IMR-90 (cell line): ENCODE data around the gene LY6G6F. TPM values are rescaled to one million over a fixed set of nuclear protein-coding genes. Genes with fewer than 3 reads are reported as not detected.

ENCODE experiments used
- ATAC-seq: fragments of 200-7000 bp; cut with Tn5 transposase; 2 replicates; pipeline ENCODE4 v1.9.1; 2020; ENCODE audit warnings: low read depth, mild to moderate bottlenecking, moderate library complexity
- BruUV-seq: library from RNA; stranded (reverse); fragments of 400-500 nt; replicated peaks from 2 replicates; lab custom pipeline; 2021; lab: Mats Ljungman, UMichigan
- CTCF ChIA-PET: fragments of 300-600 bp; formaldehyde crosslinking; extraction: SDS; loops from one replicate; lab custom pipeline; 2021; ENCODE audit warnings: antibody characterized with exemption; lab: Yijun Ruan, JAX
- POLR2A ChIA-PET: fragments of 300-600 bp; sonication (Branson Sonifier 250); formaldehyde crosslinking; loops from one replicate; lab custom pipeline; 2022; ENCODE audit warnings: antibody characterized with exemption; ENCODE audit not compliant: unreplicated experiment; lab: Charles Lee
- DNase-seq: peaks from one replicate; pipeline ENCODE4 v3.0.0; 2013
- H2AFZ ChIP-seq: replicated peaks from 2 replicates; pipeline ENCODE3; 2013; ENCODE audit warnings: low read length, mild to moderate bottlenecking; ENCODE audit not compliant: poor library complexity
- H2AK5ac ChIP-seq: 2 replicates; pipeline ENCODE4 v1.6.1; 2013; ENCODE audit warnings: low read depth, low read length, inconsistent platforms
- H2AK9ac ChIP-seq: replicated peaks from 2 replicates; pipeline ENCODE3; 2013; ENCODE audit warnings: mild to moderate bottlenecking, low read depth, low read length, moderate library complexity; ENCODE audit not compliant: poor library complexity
- H2BK120ac ChIP-seq: 2 replicates; pipeline ENCODE4 v1.6.1; 2013; ENCODE audit warnings: low read depth, low read length, inconsistent platforms
- H2BK15ac ChIP-seq: 3 replicates; pipeline ENCODE4 v1.6.1; 2013; ENCODE audit warnings: low read depth, low read length, inconsistent platforms
- H2BK20ac ChIP-seq: 2 replicates; pipeline ENCODE4 v1.6.1; 2013; ENCODE audit warnings: low read depth, mild to moderate bottlenecking, inconsistent platforms, low read length, moderate library complexity
- H2BK5ac ChIP-seq: 2 replicates; pipeline ENCODE4 v1.6.1; 2013; ENCODE audit warnings: mild to moderate bottlenecking, low read depth, low read length, inconsistent platforms; ENCODE audit not compliant: poor library complexity, severe bottlenecking
- H3K14ac ChIP-seq: replicated peaks from 2 replicates; pipeline ENCODE4 v1.6.1; 2013; ENCODE audit warnings: low read depth, low read length, inconsistent platforms
- H3K18ac ChIP-seq: 2 replicates; pipeline ENCODE4 v1.6.1; 2013; ENCODE audit warnings: low read depth, low read length, control low read depth
- H3K23ac ChIP-seq: 2 replicates; pipeline ENCODE4 v1.6.1; 2013; ENCODE audit warnings: low read depth, low read length, inconsistent platforms
- H3K27ac ChIP-seq: 2 replicates; pipeline ENCODE4 v1.5.1; 2013; ENCODE audit warnings: mild to moderate bottlenecking, control low read depth, low read length; ENCODE audit not compliant: insufficient read depth
- H3K27me3 ChIP-seq: 2 replicates; pipeline ENCODE4 v1.6.1; 2013; ENCODE audit warnings: low read length; ENCODE audit not compliant: control insufficient read depth, insufficient read depth
- H3K36me3 ChIP-seq: 2 replicates; pipeline ENCODE4 v1.6.1; 2013; ENCODE audit warnings: low read length, mixed read lengths; ENCODE audit not compliant: control insufficient read depth, insufficient read depth
- H3K4ac ChIP-seq: 2 replicates; pipeline ENCODE4 v1.6.1; 2013; ENCODE audit warnings: low read depth, low read length, inconsistent platforms
- H3K4me1 ChIP-seq: 2 replicates; pipeline ENCODE4 v1.6.1; 2013; ENCODE audit warnings: low read length, mixed read lengths; ENCODE audit not compliant: control insufficient read depth, insufficient read depth
- H3K4me2 ChIP-seq: 2 replicates; pipeline ENCODE4 v1.6.1; 2013; ENCODE audit warnings: low read depth, mild to moderate bottlenecking, control low read depth, low read length, moderate library complexity
- H3K4me3 ChIP-seq: 2 replicates; pipeline ENCODE4 v1.5.1; 2013; ENCODE audit warnings: low read depth, mild to moderate bottlenecking, control low read depth, low read length, moderate library complexity; ENCODE audit not compliant: insufficient read depth
- H3K56ac ChIP-seq: 2 replicates; pipeline ENCODE4 v1.6.1; 2013; ENCODE audit warnings: low read length, inconsistent platforms; ENCODE audit not compliant: insufficient read depth; ENCODE audit errors: extremely low read depth
- H3K79me1 ChIP-seq, 2 experiments: 2 replicates each; pipeline ENCODE4 v1.6.1; 2013; ENCODE audit warnings: low read length in 2 of 2, inconsistent platforms in 1 of 2, low read depth in 1 of 2
- H3K9ac ChIP-seq: 2 replicates; pipeline ENCODE4 v1.6.1; 2013; ENCODE audit warnings: low read depth, low read length, control low read depth
- H3K9me1 ChIP-seq: 2 replicates; pipeline ENCODE4 v1.6.1; 2013; ENCODE audit warnings: low read length, inconsistent platforms; ENCODE audit not compliant: insufficient read depth
- H3K9me3 ChIP-seq: 2 replicates; pipeline ENCODE4 v1.6.1; 2013; ENCODE audit warnings: low read length; ENCODE audit not compliant: control insufficient read depth, insufficient read depth
- H4K20me1 ChIP-seq: 2 replicates; pipeline ENCODE4 v1.6.1; 2013; ENCODE audit warnings: low read length, inconsistent platforms; ENCODE audit not compliant: insufficient read depth
- H4K5ac ChIP-seq: 2 replicates; pipeline ENCODE4 v1.6.1; 2013; ENCODE audit warnings: mild to moderate bottlenecking, low read depth, low read length, control low read depth
- H4K8ac ChIP-seq, 2 experiments: 2 replicates each; pipeline ENCODE4 v1.6.1; 2013; ENCODE audit warnings: low read depth in 2 of 2, low read length in 2 of 2, control low read depth in 1 of 2, inconsistent platforms in 1 of 2
- H4K91ac ChIP-seq: 2 replicates; pipeline ENCODE4 v1.6.1; 2013; ENCODE audit warnings: low read depth, low read length, inconsistent platforms; ENCODE audit not compliant: insufficient read depth
- BHLHE40 ChIP-seq: fragments of 150-350 bp; IDR thresholded peaks from 2 replicates; pipeline ENCODE4 v1.6.1; 2016; ENCODE audit warnings: mild to moderate bottlenecking, low read depth, low read length
- CEBPB ChIP-seq: IDR thresholded peaks from 2 replicates; pipeline ENCODE4 v1.6.1; 2012; ENCODE audit warnings: low read depth, low read length, improper control_type of control experiment
- CHD1 ChIP-seq: IDR thresholded peaks from 2 replicates; pipeline ENCODE4 v1.6.1; 2012; ENCODE audit warnings: low read depth, low read length, improper control_type of control experiment
- FOS ChIP-seq: fragments of 150-350 bp; IDR thresholded peaks from 2 replicates; pipeline ENCODE4 v1.6.1; 2016; ENCODE audit warnings: low read depth, low read length
- MAFK ChIP-seq: IDR thresholded peaks from 2 replicates; pipeline ENCODE4 v1.6.1; 2012; ENCODE audit warnings: low read depth, low read length, improper control_type of control experiment
- MAZ ChIP-seq: IDR thresholded peaks from 2 replicates; pipeline ENCODE4 v1.6.1; 2012; ENCODE audit warnings: low read depth, mild to moderate bottlenecking, low read length, improper control_type of control experiment, moderate library complexity, borderline replicate concordance
- MXI1 ChIP-seq: IDR thresholded peaks from 2 replicates; pipeline ENCODE4 v1.6.1; 2012; ENCODE audit warnings: low read depth, mild to moderate bottlenecking, low read length, moderate library complexity, borderline replicate concordance
- NFE2L2 ChIP-seq: fragments of 150-350 bp; IDR thresholded peaks from 2 replicates; pipeline ENCODE4 v1.6.1; 2016; ENCODE audit warnings: low read depth, mild to moderate bottlenecking, low read length
- POLR2A ChIP-seq: IDR thresholded peaks from 2 replicates; pipeline ENCODE4 v1.6.1; 2012; ENCODE audit warnings: mild to moderate bottlenecking, low read depth, low read length
- RAD21 ChIP-seq: IDR thresholded peaks from 2 replicates; pipeline ENCODE4 v1.6.1; 2012; ENCODE audit warnings: low read length, improper control_type of control experiment
- RCOR1 ChIP-seq: IDR thresholded peaks from 2 replicates; pipeline ENCODE4 v1.6.1; 2012; ENCODE audit warnings: mild to moderate bottlenecking, low read length, improper control_type of control experiment; ENCODE audit not compliant: insufficient replicate concordance
- RFX5 ChIP-seq: IDR thresholded peaks from 2 replicates; pipeline ENCODE4 v1.8.0; 2012; ENCODE audit warnings: low read depth, mild to moderate bottlenecking, low read length, moderate library complexity
- SMC3 ChIP-seq: fragments of 150-350 bp; IDR thresholded peaks from 2 replicates; pipeline ENCODE4 v1.6.1; 2016; ENCODE audit warnings: low read depth, mild to moderate bottlenecking, antibody characterized with exemption, low read length, moderate library complexity
- WGBS, 2 experiments: methylation state at CpG; one replicate each; pipeline versions ENCODE4 v1.1.5 to v1.1.7; 2013; ENCODE audit warnings: missing lambda C conversion rate in 2 of 2; ENCODE audit not compliant: insufficient read length in 1 of 2; ENCODE audit errors: extremely low coverage in 2 of 2; 5-methylcytosine and 5-hydroxymethylcytosine counted together
- dilution Hi-C: fragments of 300-500 bp; cut with HindIII; formaldehyde crosslinking; loops from one replicate; pipeline ENCODE4 v1.14.3; 2018; ENCODE audit warnings: low sequenced_read_pairs; ENCODE audit not compliant: unreplicated experiment
- in situ Hi-C: fragments of 300-500 bp; cut with MboI; formaldehyde crosslinking; loops from 3 replicates; pipeline ENCODE4 v1.14.3; 2019; ENCODE audit warnings: low sequenced_read_pairs, inconsistent platforms, mixed read lengths
- intact Hi-C: fragments of 100-400 bp; cut with micrococcal nuclease; formaldehyde crosslinking; loops from 2 replicates; pipeline ENCODE4 v1.10.0; 2022
- polyA plus RNA-seq, 3 experiments: library from polyadenylated mRNA; depleted of rRNA; stranded (reverse); fragments of >200 nt; gene quantifications; 2 replicates each; pipeline ENCODE4 v1.2.3, GENCODE V29; 2012; ENCODE audit warnings: low replicate concordance in 1 of 3
- total RNA-seq: library from RNA; depleted of rRNA; stranded (reverse); fragments of >200 nt; gene quantifications from 2 replicates; pipeline ENCODE4 v1.2.3, GENCODE V29; 2012
- TF ChIP-seq, protein P1 (sequence below): fragments of 150-350 bp; IDR thresholded peaks from 2 replicates; pipeline ENCODE4 v1.6.1; 2017; ENCODE audit warnings: mild to moderate bottlenecking, antibody characterized with exemption, low read length, low read depth
- TF ChIP-seq, protein P2 (sequence below): fragments of 150-350 bp; IDR thresholded peaks from 2 replicates; pipeline ENCODE4 v1.6.1; 2016; ENCODE audit warnings: low read depth, mild to moderate bottlenecking, low read length, moderate library complexity, borderline replicate concordance
- TF ChIP-seq, protein P3 (sequence below): conservative IDR thresholded peaks from 2 replicates; pipeline ENCODE4 v1.5.1; 2012; ENCODE audit warnings: mild to moderate bottlenecking, low read depth, low read length, improper control_type of control experiment

The LY6G6F gene
- total and polyA plus RNA-seq, 2 of the 4 experiments (the other 2 are of a cell fraction), result not detected

DNA sequence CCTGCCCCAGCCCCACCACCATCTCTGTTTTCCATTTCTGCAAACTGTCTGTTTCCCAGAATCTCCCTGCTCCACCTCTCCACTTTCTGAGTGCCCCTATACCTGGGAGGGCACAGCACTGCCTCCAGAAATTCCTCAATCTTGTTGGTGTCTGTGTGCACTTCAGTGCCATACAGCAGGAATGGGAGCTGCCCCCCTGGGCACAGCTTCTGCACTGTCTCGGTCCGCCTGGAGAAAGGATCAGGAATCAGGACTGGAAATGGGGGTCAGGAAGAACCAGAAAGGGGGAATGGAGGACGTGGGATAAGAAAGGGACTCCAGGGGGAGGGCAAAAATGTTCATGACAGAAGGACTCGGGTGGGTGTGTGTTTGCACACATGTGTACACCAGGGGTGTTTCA is 27.1 kb downstream of the LY6G6F start:
- CTCF ChIA-PET, result no interaction called here
- no peak overlapping the region for H3K18ac ChIP-seq

More for the DNA sequence above, 27.1 kb downstream of the LY6G6F start:
- Histone ChIP-seq H3K4me2 (peak overlapping the region; percentile 96; the same call in 1 of the 2 replicates), H3K79me1 (peaks cover 6 to 71% of the 10 kb centered on the region in 2 experiments; a peak in 3 of 4 replicates), H4K91ac (no peak overlapping the region), H3K36me3 (peaks cover 30% of the 10 kb centered on the region), H3K9me3 (no peaks in the 10 kb centered on the region), H3K56ac (no peak overlapping the region), H2AK9ac (peak overlapping the region; percentile 100), H3K4me1 (peaks cover 18% of the 10 kb centered on the region), H2BK5ac (peak overlapping the region; percentile 99), H3K23ac (peak overlapping the region; percentile 81; the same call in 1 of the 2 replicates), H3K14ac (peak overlapping the region; percentile 98), H3K27me3 (no peaks in the 10 kb centered on the region), H3K9me1 (peaks cover 10% of the 10 kb centered on the region), H3K9ac (peak overlapping the region; percentile 98; the same call in 1 of the 2 replicates), H2AFZ (no peak overlapping the region), H3K4ac (peak overlapping the region; percentile 98; the same call in 1 of the 2 replicates), H4K8ac (peak overlapping the region; percentile 33 to 74; a peak in 1 of 4 replicates), H4K20me1 (peaks cover 38% of the 10 kb centered on the region), H2BK15ac (no peak overlapping the region), H2AK5ac (peak overlapping the region; percentile 98), H3K4me3 (no peak overlapping the region), H2BK20ac (no peak overlapping the region), H3K27ac (peak overlapping the region; percentile 94), H4K5ac (no peak overlapping the region), H2BK120ac (no peak overlapping the region)
- DNase-seq, result no peak
- in situ Hi-C loops (no loop called here), dilution Hi-C loops (no loop called here), intact Hi-C loops (no loop called here)
- whole genome bisulfite sequencing, 2 experiments, result 94% methylated on average over 4 of the region's 4 CpGs; no CpG with 5 or more reads in 1 of the 2 experiments
- no peak for TF ChIP-seq CHD1
- no peak for TF ChIP-seq CEBPB
- no peak for TF ChIP-seq NFE2L2
- TF ChIP-seq, protein P1, sequence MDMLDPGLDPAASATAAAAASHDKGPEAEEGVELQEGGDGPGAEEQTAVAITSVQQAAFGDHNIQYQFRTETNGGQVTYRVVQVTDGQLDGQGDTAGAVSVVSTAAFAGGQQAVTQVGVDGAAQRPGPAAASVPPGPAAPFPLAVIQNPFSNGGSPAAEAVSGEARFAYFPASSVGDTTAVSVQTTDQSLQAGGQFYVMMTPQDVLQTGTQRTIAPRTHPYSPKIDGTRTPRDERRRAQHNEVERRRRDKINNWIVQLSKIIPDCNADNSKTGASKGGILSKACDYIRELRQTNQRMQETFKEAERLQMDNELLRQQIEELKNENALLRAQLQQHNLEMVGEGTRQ, result no peak
- no peak for TF ChIP-seq MAFK
- no peak for TF ChIP-seq FOS
- TF ChIP-seq MXI1, result no peak
- TF ChIP-seq RCOR1, result no peak
- no peak for TF ChIP-seq RAD21
- no peak for TF ChIP-seq SMC3
- no peak for TF ChIP-seq BHLHE40
- TF ChIP-seq, protein P2, sequence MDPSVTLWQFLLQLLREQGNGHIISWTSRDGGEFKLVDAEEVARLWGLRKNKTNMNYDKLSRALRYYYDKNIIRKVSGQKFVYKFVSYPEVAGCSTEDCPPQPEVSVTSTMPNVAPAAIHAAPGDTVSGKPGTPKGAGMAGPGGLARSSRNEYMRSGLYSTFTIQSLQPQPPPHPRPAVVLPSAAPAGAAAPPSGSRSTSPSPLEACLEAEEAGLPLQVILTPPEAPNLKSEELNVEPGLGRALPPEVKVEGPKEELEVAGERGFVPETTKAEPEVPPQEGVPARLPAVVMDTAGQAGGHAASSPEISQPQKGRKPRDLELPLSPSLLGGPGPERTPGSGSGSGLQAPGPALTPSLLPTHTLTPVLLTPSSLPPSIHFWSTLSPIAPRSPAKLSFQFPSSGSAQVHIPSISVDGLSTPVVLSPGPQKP, result no peak
- TF ChIP-seq RFX5, result no peak
- no peak for TF ChIP-seq POLR2A
- no peak for TF ChIP-seq MAZ
- TF ChIP-seq, protein P3, sequence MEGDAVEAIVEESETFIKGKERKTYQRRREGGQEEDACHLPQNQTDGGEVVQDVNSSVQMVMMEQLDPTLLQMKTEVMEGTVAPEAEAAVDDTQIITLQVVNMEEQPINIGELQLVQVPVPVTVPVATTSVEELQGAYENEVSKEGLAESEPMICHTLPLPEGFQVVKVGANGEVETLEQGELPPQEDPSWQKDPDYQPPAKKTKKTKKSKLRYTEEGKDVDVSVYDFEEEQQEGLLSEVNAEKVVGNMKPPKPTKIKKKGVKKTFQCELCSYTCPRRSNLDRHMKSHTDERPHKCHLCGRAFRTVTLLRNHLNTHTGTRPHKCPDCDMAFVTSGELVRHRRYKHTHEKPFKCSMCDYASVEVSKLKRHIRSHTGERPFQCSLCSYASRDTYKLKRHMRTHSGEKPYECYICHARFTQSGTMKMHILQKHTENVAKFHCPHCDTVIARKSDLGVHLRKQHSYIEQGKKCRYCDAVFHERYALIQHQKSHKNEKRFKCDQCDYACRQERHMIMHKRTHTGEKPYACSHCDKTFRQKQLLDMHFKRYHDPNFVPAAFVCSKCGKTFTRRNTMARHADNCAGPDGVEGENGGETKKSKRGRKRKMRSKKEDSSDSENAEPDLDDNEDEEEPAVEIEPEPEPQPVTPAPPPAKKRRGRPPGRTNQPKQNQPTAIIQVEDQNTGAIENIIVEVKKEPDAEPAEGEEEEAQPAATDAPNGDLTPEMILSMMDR, result no peak
- no peak for ATAC-seq
- BruUV-seq, result no TSS peak
- POLR2A ChIA-PET, result interaction anchor here (0.5 kb wide), 1 partner anchor 10 kb away, joined by 3 read pairs; no protein-coding TSS in a partner anchor
